Measurements from ENCODE around the gene KCNJ14. TPM values are rescaled to one million over a fixed set of nuclear protein-coding genes. Genes with fewer than 3 reads are reported as not detected.

Gene KCNJ14
- total RNA-seq, 6 experiments from 2014 or later, result 0.22 to 0.44 (median 0.31) TPM

GRCh38 chr19:48474084-48474592 is 18.8 kb downstream of the KCNJ14 start:
- no peak for DNase-seq

GRCh38 chr19:48475369-48476068 is 20.1 kb downstream of the KCNJ14 start:
- H3K27ac ChIP-seq, result no peak overlapping the region
- H3K36me3 ChIP-seq, result peaks cover 0 to 43% (median 20%) of the 10 kb centered on the region in 4 donors
- peaks cover 0 to 6% (median under 1%) of the 10 kb centered on the region in 4 donors for H3K4me1 ChIP-seq
- no peaks in the 10 kb centered on the region for H3K27me3 ChIP-seq
- no peak for DNase-seq
- no peak for ATAC-seq
- H3K9me3 ChIP-seq, result no peaks in the 10 kb centered on the region
- TF ChIP-seq POLR2A (IDR thresholded peaks at IDR 0.05) (no peak), CTCF (IDR thresholded peaks at IDR 0.05) (no peak)
- WGBS (ENCODE audit: insufficient coverage, low coverage, low lambda C conversion rate, missing lambda C conversion rate), result 96% methylated on average over 6 of the region's 17 CpGs
- intact Hi-C loops (cut with DNase I), result no loop called here
- H3K4me3 ChIP-seq, result no peak overlapping the region

More at GRCh38 chr19:48474084-48474592, 18.8 kb downstream of the KCNJ14 start:
- H3K4me1 ChIP-seq, result peaks cover 0 to 8% (median 4%) of the 10 kb centered on the region in 4 donors
- 77% methylated on average over 2 of the region's 16 CpGs for WGBS (ENCODE audit: insufficient coverage, low coverage, low lambda C conversion rate, missing lambda C conversion rate)
- intact Hi-C loops (cut with DNase I), result no loop called here
- ATAC-seq, result no peak
- no peaks in the 10 kb centered on the region for H3K9me3 ChIP-seq
- H3K27ac ChIP-seq, result no peak overlapping the region
- peaks cover 0 to 44% (median 21%) of the 10 kb centered on the region in 4 donors for H3K36me3 ChIP-seq
- no peak overlapping the region for H3K4me3 ChIP-seq
- no peaks in the 10 kb centered on the region for H3K27me3 ChIP-seq
- TF ChIP-seq CTCF (IDR thresholded peaks at IDR 0.05) (no peak), POLR2A (IDR thresholded peaks at IDR 0.05) (no peak)

GRCh38 chr19:48476176-48476575 is 20.8 kb downstream of the KCNJ14 start:
- H3K4me1 ChIP-seq, result peaks cover 0 to 6% (median 3%) of the 10 kb centered on the region in 4 donors
- H3K27ac ChIP-seq, result no peak overlapping the region
- H3K4me3 ChIP-seq, result no peak overlapping the region
- no peak for TF ChIP-seq POLR2A (IDR thresholded peaks at IDR 0.05)
- no peak for TF ChIP-seq CTCF (IDR thresholded peaks at IDR 0.05)
- no peaks in the 10 kb centered on the region for H3K27me3 ChIP-seq
- H3K36me3 ChIP-seq, result peaks cover 0 to 36% (median 18%) of the 10 kb centered on the region in 4 donors
- WGBS (ENCODE audit: insufficient coverage, low coverage, low lambda C conversion rate, missing lambda C conversion rate), result 82% methylated on average over 5 of the region's 9 CpGs
- ATAC-seq (no peak), DNase-seq (no peak)
- no peaks in the 10 kb centered on the region for H3K9me3 ChIP-seq
- intact Hi-C loops (cut with DNase I), result no loop called here

- peaks cover 0 to 29% (median 14%) of the 10 kb centered on the region in 4 donors for H3K36me3 ChIP-seq
- H3K27ac ChIP-seq, result no peak overlapping the region
- WGBS (ENCODE audit: insufficient coverage, low coverage, low lambda C conversion rate, missing lambda C conversion rate), result 63% methylated on average over 5 of the region's 10 CpGs
- no peak for DNase-seq
- no peaks in the 10 kb centered on the region for H3K9me3 ChIP-seq
- ATAC-seq, result no peak
- intact Hi-C loops (cut with DNase I), result no loop called here
- H3K27me3 ChIP-seq, result no peaks in the 10 kb centered on the region
- no peak overlapping the region for H3K4me3 ChIP-seq
- H3K4me1 ChIP-seq, result peaks cover 0 to 7% (median 3%) of the 10 kb centered on the region in 4 donors
- TF ChIP-seq POLR2A (IDR thresholded peaks at IDR 0.05) (no peak), CTCF (IDR thresholded peaks at IDR 0.05) (no peak)
Observed at GRCh38 chr19:48477067-48477685, 21.8 kb downstream of the KCNJ14 start.
